Kidney glomerular epithelial cell (primary cell): ENCODE measurements around the gene CEACAM4.
"Not testable (repeated sequence)": the region's sequence is repeated elsewhere in the genome, so short reads cannot be mapped to it uniquely, and the experiment has no call there.

Experiments
- DNase-seq: peaks from one replicate; lab custom pipeline; 2025; lab: John Stamatoyannopoulos, UW

The CEACAM4 gene

GRCh38 chr19:41626877-41627276 is at the start of gene CEACAM4:
Gene CEACAM4, minus strand, starts transcription at chr19:41627074. Its CDS starts 111 bp downstream, at chr19:41626963.
- DNase-seq = no peak

- DNase-seq = no peak
Observed at GRCh38 chr19:41671486-41671885, 44.6 kb upstream of the CEACAM4 start.

GRCh38 chr19:41670755-41671154 is 43.9 kb upstream of the CEACAM4 start:
- DNase-seq = no peak

GRCh38 chr19:41668315-41668714 is 41.4 kb upstream of the CEACAM4 start:
- DNase-seq = no peak

GRCh38 chr19:41666075-41666474 is 39.2 kb upstream of the CEACAM4 start:
- no peak for DNase-seq

- no peak for DNase-seq
Observed at GRCh38 chr19:41657157-41657556, 30.3 kb upstream of the CEACAM4 start.

- not testable (repeated sequence) for DNase-seq
Observed at GRCh38 chr19:41656756-41657155, 29.9 kb upstream of the CEACAM4 start.

GRCh38 chr19:41652250-41652649 is 25.4 kb upstream of the CEACAM4 start:
- DNase-seq = no peak

GRCh38 chr19:41649827-41650226 is 23.0 kb upstream of the CEACAM4 start:
- no peak for DNase-seq

- DNase-seq = no peak
Observed at GRCh38 chr19:41646589-41647204, 19.8 kb upstream of the CEACAM4 start.

GRCh38 chr19:41641879-41642485 is 15.1 kb upstream of the CEACAM4 start:
- peak; percentile 18 for DNase-seq

GRCh38 chr19:41638641-41639081 is 11.8 kb upstream of the CEACAM4 start:
- DNase-seq = no peak

GRCh38 chr19:41637484-41637883 is 10.6 kb upstream of the CEACAM4 start:
- no peak for DNase-seq

- DNase-seq = no peak
Observed at GRCh38 chr19:41627966-41628675, 1.2 kb upstream of the CEACAM4 start.

GRCh38 chr19:41626278-41626677 is 596 bp downstream of the CEACAM4 start:
- DNase-seq = no peak

- DNase-seq = no peak
Observed at GRCh38 chr19:41624937-41625336, 1.9 kb downstream of the CEACAM4 start.

GRCh38 chr19:41624515-41624914 is 2.4 kb downstream of the CEACAM4 start:
- no peak for DNase-seq

GRCh38 chr19:41623360-41623759 is 3.5 kb downstream of the CEACAM4 start:
- DNase-seq = no peak

GRCh38 chr19:41621654-41622053 is 5.2 kb downstream of the CEACAM4 start:
- no peak for DNase-seq

GRCh38 chr19:41621226-41621625 is 5.6 kb downstream of the CEACAM4 start:
- DNase-seq = no peak

GRCh38 chr19:41620171-41620570 is 6.7 kb downstream of the CEACAM4 start:
- no peak for DNase-seq

GRCh38 chr19:41619018-41619556 is 7.8 kb downstream of the CEACAM4 start:
- DNase-seq = no peak
